Activated T-helper 2 cell treated with anti-CD3 and anti-CD28 coated beads, Interferon-gamma antibody, Interleukin-2, Interleukin-4, amounts not matched to agents 10 μg/mL and 5 μg/mL and 100 μg/mL, durations not matched to agents 14 hours and 24 hours and 36 hours (primary cell): ENCODE data around the gene LEFTY1. TPM values are rescaled to one million over a fixed set of nuclear protein-coding genes. Genes with fewer than 3 reads are reported as not detected.
"Not testable (repeated sequence)": the region's sequence is repeated elsewhere in the genome, so short reads cannot be mapped to it uniquely, and the experiment has no call there.

Source experiments
- DNase-seq: peaks from one replicate; pipeline ENCODE4 v3.0.0; 2021; ENCODE audit warnings: low spot score
- H3K27ac Mint-ChIP-seq: one replicate; pipeline ENCODE4 v1.8.0; 2021; ENCODE audit warnings: mixed read lengths
- H3K27me3 Mint-ChIP-seq: one replicate; pipeline ENCODE4 v1.8.0; 2021; ENCODE audit warnings: low read depth, mixed read lengths
- H3K36me3 Mint-ChIP-seq: one replicate; pipeline ENCODE4 v1.8.0; 2021; ENCODE audit warnings: low read depth, mixed read lengths
- H3K4me1 Mint-ChIP-seq: one replicate; pipeline ENCODE4 v1.8.0; 2021; ENCODE audit warnings: low read depth, mixed read lengths
- H3K4me3 Mint-ChIP-seq: one replicate; pipeline ENCODE4 v1.8.0; 2021; ENCODE audit warnings: low read depth, mild to moderate bottlenecking, moderate library complexity, mixed read lengths
- H3K9me3 Mint-ChIP-seq: one replicate; pipeline ENCODE4 v1.8.0; 2021; ENCODE audit warnings: mixed read lengths
- intact Hi-C: fragments of 100-400 bp; cut with micrococcal nuclease; formaldehyde crosslinking; loops from one replicate; pipeline ENCODE4 v1.15.1; 2023
- total RNA-seq: library from RNA; stranded (reverse); gene quantifications from 2 replicates; pipeline ENCODE4 v1.2.3, GENCODE V29; 2022

The LEFTY1 gene, protein sequence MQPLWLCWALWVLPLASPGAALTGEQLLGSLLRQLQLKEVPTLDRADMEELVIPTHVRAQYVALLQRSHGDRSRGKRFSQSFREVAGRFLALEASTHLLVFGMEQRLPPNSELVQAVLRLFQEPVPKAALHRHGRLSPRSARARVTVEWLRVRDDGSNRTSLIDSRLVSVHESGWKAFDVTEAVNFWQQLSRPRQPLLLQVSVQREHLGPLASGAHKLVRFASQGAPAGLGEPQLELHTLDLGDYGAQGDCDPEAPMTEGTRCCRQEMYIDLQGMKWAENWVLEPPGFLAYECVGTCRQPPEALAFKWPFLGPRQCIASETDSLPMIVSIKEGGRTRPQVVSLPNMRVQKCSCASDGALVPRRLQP
- not detected in 2 replicates for total RNA-seq

DNA sequence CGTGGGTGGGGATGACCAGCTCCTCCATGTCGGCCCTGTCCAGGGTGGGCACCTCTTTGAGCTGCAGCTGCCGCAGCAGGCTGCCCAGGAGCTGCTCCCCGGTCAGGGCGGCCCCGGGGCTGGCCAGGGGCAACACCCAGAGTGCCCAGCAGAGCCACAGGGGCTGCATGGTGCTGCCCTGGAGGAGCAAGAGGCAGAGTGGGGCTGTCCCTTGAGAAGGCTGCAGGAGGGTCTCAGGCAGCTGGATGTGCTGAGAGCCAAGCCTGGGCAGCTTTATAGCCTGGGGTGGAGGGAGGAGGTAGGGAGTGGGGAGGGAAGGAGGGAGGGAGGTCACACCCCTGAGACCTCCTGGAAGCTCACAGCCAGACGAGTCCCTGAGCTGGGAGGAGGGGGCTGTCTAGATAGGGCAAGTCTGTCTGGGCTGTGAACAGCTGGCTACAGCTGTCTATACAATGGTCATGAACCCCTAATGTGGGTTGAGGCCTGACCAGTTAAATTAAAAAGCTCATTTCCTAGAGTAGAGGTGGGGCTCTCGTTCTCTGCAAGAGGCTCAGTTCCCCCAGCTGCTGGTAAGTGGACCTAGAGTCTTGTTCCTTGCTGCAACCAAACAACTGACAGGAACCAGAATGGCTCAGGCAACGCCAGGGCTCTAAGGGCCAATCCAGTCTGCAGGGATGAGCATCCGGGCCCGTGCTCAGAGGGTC, at the start of gene LEFTY1:
LEFTY1 (minus strand) TSS at position 249 of the 704 bp plus-strand sequence; CDS start at position 169, 80 bp downstream.
- Mint-ChIP-seq H3K27me3 (peaks cover 17% of the 10 kb centered on the region), H3K4me3 (no peak within 1 kb of the TSS), H3K27ac (no peak within 1 kb of the TSS), H3K4me1 (peaks cover 2% of the 10 kb centered on the region), H3K9me3 (no peaks in the 10 kb centered on the region), H3K36me3 (no peaks in the 10 kb centered on the region)
- intact Hi-C loops = no loop called here
- no peak for DNase-seq

DNA sequence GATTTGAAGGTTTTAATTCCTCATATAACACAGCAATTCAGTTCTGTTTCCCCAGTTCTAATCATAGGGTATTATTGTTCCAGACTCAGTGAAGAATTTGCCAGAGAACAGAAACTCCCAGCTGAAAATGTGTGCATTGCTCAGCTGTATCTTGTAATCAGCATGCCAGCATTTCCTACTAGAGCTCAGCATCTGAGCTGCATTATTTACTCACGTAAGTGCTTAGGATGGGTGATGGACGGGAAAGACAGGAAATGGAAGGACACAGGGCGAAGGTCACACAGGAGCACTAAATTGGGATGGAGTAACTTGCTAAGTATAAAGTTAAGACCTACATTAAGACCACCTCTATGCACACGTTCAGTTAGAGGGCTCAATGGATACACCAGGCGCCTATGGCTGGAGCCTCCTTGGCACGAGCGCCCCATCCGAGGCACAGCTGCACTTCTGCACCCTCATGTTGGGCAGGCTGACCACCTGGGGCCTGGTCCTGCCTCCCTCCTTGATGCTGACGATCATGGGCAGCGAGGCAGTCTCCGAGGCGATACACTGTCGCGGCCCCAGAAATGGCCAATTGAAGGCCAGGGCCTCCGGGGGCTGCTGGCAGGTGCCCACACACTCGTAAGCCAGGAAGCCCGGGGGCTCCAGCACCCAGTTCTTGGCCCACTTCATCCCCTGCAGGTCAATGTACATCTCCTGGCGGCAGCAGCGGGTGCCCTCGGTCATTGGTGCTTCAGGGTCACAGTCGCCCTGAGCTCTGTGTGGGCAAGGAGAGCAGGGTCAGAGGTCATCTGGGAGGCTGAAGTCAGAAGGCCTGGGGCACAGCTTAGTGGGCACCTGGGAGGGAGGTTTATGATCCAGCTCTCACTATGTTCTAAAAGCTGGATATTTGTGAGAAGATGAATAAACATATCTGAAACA, 48.4 kb upstream of the LEFTY1 start:
- Mint-ChIP-seq H3K27ac (no peak overlapping the region), H3K4me3 (no peak overlapping the region), H3K27me3 (no peaks in the 10 kb centered on the region), H3K9me3 (no peaks in the 10 kb centered on the region), H3K36me3 (no peaks in the 10 kb centered on the region), H3K4me1 (no peaks in the 10 kb centered on the region)
- no peak for DNase-seq
- intact Hi-C loops = no loop called here

DNA sequence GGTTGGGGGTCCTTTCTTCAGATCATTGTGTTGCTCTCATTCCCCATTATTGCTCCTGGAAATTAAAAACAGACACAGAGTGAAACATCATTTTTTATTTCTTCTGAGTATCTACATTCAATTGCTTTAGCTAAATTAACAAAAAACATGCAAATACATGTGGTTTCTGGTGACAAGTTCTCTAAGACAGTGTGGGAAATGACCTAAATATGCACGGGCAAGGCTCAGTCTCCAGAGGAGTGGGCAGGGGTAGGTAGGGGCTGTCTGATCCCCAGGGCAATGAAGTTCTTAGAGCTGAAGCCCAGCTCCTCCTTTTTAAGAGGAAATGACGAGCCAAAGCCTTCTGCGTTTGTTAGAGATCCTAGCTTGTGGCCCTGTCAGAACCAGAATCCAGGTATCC, 47.6 kb upstream of the LEFTY1 start:
- Mint-ChIP-seq H3K36me3 (no peaks in the 10 kb centered on the region), H3K4me3 (no peak overlapping the region), H3K27me3 (no peaks in the 10 kb centered on the region), H3K9me3 (no peaks in the 10 kb centered on the region), H3K4me1 (no peaks in the 10 kb centered on the region), H3K27ac (no peak overlapping the region)
- no peak for DNase-seq
- intact Hi-C loops = no loop called here

DNA sequence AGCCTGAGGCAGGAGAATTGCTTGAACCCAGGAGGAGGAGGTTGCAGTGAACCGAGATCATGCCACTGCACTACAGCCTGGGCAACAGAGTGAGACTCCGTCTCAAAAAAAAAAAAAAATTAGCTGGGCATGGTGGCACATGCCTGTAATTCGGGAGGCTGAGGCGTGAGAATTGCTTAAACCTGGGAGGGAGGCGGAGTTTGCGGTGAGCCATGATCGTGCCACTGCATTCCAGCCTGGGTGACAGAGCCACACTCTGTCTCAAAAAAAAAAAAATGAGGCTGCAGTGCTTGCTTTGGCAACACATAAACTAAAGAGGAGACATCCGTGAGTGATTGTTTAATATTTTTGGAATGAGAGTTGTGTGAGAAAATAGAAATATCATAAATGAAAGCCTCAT, 47.1 kb upstream of the LEFTY1 start:
- intact Hi-C loops, H3K27ac Mint-ChIP-seq, H3K4me3 Mint-ChIP-seq, DNase-seq, H3K4me1 Mint-ChIP-seq, H3K9me3 Mint-ChIP-seq, H3K36me3 Mint-ChIP-seq, H3K27me3 Mint-ChIP-seq: not testable (repeated sequence)

DNA sequence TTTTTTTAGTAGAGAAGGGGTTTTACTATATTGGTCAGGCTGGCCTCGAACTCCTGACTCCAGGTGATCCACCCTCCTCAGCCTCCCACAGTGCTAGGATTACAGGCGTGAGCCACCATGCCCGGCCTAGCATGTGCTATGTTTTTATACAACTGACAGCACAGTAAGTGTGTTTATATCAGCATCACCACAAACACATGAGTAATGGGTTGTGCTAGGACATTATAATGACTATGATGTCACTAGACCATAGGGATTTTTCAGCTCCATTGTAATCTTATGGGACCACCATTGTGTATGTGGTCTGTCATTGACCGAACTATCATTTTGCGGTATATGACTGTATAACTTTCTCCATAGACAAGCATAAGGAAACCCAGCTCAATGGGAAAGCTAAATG, 45.8 kb upstream of the LEFTY1 start:
- H3K9me3 Mint-ChIP-seq = no peaks in the 10 kb centered on the region
- H3K4me1 Mint-ChIP-seq = no peaks in the 10 kb centered on the region
- DNase-seq = no peak
- H3K36me3 Mint-ChIP-seq = no peaks in the 10 kb centered on the region
- no peak overlapping the region for H3K27ac Mint-ChIP-seq
- H3K4me3 Mint-ChIP-seq = no peak overlapping the region
- intact Hi-C loops = no loop called here
- no peaks in the 10 kb centered on the region for H3K27me3 Mint-ChIP-seq

DNA sequence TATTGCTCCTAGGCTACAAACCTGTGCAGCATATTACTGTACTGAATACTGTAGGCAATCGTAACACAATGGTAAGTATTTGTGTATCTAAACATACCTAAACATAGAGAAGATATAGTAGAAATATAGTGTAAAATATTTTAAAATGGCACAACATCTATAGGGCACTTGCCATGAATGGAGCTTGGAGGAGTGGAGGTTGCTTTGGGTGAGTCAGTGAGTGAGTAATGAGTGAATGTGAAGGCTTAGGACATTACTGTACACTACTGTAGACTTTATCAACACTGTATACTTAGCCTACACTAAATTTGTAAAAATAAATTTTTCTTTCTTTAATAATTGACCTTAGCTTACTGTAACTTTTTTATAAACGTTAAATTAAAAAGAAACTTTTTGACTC, 44.1 kb upstream of the LEFTY1 start:
- Mint-ChIP-seq H3K9me3 (no peaks in the 10 kb centered on the region), H3K27me3 (no peaks in the 10 kb centered on the region), H3K36me3 (no peaks in the 10 kb centered on the region), H3K27ac (no peak overlapping the region), H3K4me1 (peaks cover 3% of the 10 kb centered on the region), H3K4me3 (no peak overlapping the region)
- intact Hi-C loops = no loop called here
- DNase-seq = no peak

DNA sequence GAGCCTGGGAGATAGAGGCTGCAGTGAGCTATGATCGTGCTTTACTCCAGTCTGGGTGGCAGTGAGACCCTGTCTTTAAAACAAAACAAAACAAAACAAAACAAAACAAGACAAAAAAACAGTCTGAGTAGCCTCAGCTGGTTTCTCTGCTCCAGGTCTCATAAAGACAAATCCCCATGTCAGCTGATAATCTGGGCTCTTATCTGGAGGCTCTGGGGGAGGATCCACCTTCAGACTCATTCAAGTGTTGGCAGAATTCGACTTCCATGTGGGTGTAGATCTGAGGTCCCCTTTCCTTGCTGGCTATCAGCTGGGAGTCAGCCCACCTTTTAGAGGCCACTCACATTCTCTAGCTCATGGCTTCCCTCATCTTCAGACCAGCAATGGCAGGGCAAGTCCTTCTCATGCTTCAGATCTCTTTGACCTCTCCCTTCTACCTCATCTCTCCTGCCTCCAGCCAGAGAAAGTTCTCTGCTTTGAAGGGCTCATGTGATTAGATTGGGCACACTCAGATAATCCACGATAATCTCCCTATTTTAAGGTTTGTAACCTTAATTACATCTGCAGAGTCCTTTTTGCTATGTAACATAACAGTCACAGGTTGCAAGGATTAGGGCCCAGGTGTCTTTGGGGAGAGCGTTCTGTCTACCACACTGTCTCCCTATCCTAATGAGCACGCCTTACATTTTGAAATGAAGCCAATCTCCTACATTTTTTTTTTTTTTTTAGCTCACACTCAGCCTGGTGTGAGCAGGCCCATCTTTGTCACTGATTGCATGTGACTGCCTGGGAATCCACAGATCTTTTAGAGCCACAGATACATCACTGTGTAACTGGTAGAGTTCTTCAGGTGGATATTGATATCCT, 42.6 kb upstream of the LEFTY1 start:
- Mint-ChIP-seq H3K9me3 (no peaks in the 10 kb centered on the region), H3K4me3 (no peak overlapping the region)
- intact Hi-C loops = no loop called here

DNA sequence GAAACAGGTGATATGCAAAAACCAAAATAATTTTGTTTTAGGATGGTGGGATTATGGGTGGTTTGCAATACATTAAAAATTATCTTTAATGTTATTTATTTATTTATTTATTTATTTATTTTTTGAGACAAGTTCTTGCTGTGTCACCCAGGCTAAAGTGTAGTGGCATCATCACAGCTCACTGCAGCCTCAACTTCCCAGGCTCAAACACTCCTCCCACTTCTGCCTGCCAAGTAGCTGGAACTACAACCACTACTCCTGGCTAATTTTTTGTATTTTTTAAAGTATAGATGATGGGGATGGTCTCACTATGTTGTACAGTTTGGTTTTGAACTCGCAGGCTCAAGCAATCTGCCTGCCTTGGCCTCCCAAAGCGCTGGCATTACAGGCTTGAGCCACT, 41.6 kb upstream of the LEFTY1 start:
- Mint-ChIP-seq H3K4me1 (peaks cover 13% of the 10 kb centered on the region), H3K9me3 (no peaks in the 10 kb centered on the region), H3K4me3 (no peak overlapping the region), H3K36me3 (no peaks in the 10 kb centered on the region), H3K27ac (no peak overlapping the region), H3K27me3 (no peaks in the 10 kb centered on the region)
- no peak for DNase-seq
- intact Hi-C loops = no loop called here

More for the DNA sequence above, 42.6 kb upstream of the LEFTY1 start:
- Mint-ChIP-seq H3K36me3 (no peaks in the 10 kb centered on the region), H3K4me1 (peaks cover 9% of the 10 kb centered on the region), H3K27ac (no peak overlapping the region), H3K27me3 (no peaks in the 10 kb centered on the region)
- no peak for DNase-seq

DNA sequence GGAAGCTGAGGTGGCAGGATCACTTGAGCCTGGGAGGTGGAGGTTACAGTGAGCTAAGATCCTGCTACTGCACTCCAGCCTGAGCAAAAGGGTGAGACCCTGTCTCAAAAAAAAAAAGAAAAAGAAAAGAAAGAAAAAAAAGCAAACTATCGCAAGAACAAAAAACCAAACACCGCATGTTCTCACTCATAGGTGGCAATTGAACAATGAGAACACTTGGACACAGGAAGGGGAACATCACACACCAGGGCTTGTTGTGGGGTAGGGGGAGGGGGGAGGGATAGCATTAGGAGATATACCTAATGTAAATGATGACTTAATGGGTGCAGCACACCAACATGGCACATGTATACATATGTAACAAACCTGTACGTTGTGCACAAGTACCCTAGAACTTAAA, 40.5 kb upstream of the LEFTY1 start:
- not testable (repeated sequence) for H3K4me3 Mint-ChIP-seq

DNA sequence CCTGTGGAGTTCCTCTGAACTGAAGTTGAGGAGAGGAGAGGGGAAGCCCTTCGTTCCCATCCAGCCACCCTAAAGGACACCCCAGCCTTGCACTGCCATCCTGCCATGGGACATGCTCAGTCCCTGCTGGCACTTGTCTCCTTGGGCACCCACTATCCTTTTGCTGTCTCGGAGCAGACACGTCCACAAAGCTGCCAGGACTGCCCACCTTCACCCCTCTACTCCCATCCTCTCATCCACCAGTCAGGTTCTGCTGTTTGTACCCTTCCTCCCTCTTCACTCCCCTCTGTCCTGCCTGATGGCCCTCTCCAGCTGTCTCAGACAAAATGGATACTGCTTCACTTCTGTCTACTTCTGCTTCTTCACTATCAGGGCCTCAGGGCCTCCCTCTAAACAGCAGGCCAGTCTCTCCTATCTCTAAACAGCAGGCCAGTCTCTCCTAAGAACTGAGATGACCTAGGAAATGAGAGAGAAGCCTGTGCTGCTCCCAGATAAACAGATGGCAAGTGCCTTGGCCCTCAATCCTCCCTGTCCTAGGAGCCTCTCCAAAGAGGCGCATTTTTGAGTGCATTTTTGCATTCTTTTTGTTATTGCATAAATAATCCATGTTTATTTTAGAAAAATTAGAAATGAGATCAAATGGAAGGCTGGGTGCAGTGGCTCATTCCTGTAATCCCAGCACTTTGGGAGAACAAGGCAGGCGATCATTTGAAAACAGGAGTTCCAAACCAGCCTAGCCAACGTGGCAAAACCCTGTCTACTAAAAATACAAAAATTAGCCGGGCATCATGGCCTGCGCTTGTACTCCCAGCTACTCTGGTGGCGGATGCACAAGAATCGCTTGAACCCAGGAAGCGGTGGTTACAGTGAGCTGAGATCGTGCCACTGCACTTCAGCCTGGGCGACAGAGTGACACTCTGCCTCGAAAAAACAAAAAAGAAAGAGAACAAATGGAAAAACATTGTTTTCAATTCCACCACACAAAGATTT, 39.5 kb upstream of the LEFTY1 start:
- Mint-ChIP-seq H3K27me3 (no peaks in the 10 kb centered on the region), H3K4me1 (peaks cover 15% of the 10 kb centered on the region), H3K9me3 (no peaks in the 10 kb centered on the region), H3K27ac (peak overlapping the region; percentile 49), H3K4me3 (no peak overlapping the region), H3K36me3 (peaks cover 6% of the 10 kb centered on the region)
- intact Hi-C loops = no loop called here
- DNase-seq = no peak

More for the DNA sequence above, 40.5 kb upstream of the LEFTY1 start:
- H3K36me3 Mint-ChIP-seq, H3K9me3 Mint-ChIP-seq, DNase-seq, H3K27me3 Mint-ChIP-seq, intact Hi-C loops: not testable (repeated sequence)
- Mint-ChIP-seq H3K27ac (peak overlapping the region; percentile 68), H3K4me1 (peaks cover 15% of the 10 kb centered on the region)

DNA sequence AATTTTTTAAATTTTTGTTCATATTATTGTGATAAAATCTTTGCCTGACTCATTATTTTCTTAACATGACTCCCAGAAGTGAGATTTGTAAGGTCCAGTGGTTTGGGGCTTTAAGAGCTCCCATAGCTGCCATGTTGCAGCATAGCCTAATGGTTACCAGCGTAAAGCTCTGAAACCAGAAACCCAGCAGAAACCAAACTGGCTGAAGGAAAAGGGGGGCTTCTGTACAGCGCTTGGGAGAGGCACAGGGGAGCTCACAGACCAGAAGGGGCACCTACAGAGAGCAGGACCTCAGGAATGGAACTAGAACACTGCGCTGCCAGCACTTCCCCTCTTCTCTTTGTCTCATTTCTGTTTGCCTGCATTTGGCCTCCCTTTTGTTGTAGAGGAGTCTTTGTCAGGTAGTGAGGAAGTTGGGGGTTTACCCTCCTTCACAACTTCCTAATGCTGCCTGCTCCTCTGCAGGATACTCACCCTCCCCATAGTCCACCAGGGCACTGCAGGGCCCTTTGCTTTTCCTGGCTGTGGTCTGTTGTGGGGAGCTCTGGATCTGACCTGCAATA, 37.7 kb upstream of the LEFTY1 start:
- intact Hi-C loops = no loop called here
- Mint-ChIP-seq H3K36me3 (peaks cover 15% of the 10 kb centered on the region), H3K27ac (no peak overlapping the region), H3K4me3 (no peak overlapping the region), H3K9me3 (no peaks in the 10 kb centered on the region), H3K4me1 (peaks cover 25% of the 10 kb centered on the region), H3K27me3 (no peaks in the 10 kb centered on the region)
- DNase-seq = no peak
